ENCODE measurements around the gene CDH4. TPM values are rescaled to one million over a fixed set of nuclear protein-coding genes. Genes with fewer than 3 reads are reported as not detected.

The CDH4 gene
- total RNA-seq, 1 donor from 2014 or later: 2.9 TPM

- peaks cover 2% of the 10 kb centered on the region for H3K27me3 ChIP-seq
- no peak overlapping the region for H2AFZ ChIP-seq (replicated peaks)
- H4K20me1 ChIP-seq (ENCODE audit: low read depth): no peaks in the 10 kb centered on the region
- no peaks in the 10 kb centered on the region for H3K9me3 ChIP-seq (ENCODE audit: low read depth)
- Mint-ChIP-seq H3K36me3 (peaks cover 8% of the 10 kb centered on the region), H3K27ac (no peak overlapping the region), H3K9me3 (peaks cover 7% of the 10 kb centered on the region), H3K4me1 (peaks cover 4% of the 10 kb centered on the region), H3K27me3 (ENCODE audit: insufficient read depth, low read depth) (no peaks in the 10 kb centered on the region), H3K4me3 (no peak overlapping the region)
- no peak overlapping the region for H3K4me3 ChIP-seq
- no peak for TF ChIP-seq EZH2 (IDR thresholded peaks at IDR 0.05)
- TF ChIP-seq CTCF (IDR thresholded peaks at IDR 0.05): no peak
- no peak for TF ChIP-seq EZH2phosphoT487 (IDR thresholded peaks at IDR 0.05)
- H3F3A ChIP-seq (ENCODE audit: low read depth): no peaks in the 10 kb centered on the region
- no peak for DNase-seq (ENCODE audit: low spot score)
- no peak overlapping the region for H3K9ac ChIP-seq
- H3K79me2 ChIP-seq (ENCODE audit: low read depth): no peaks in the 10 kb centered on the region
- no peaks in the 10 kb centered on the region for H3K4me1 ChIP-seq
- no peak overlapping the region for H3K4me2 ChIP-seq
- no peak overlapping the region for H3K27ac ChIP-seq
- no peaks in the 10 kb centered on the region for H3K36me3 ChIP-seq
Observed at GRCh38 chr20:61744691-61745396, 492.8 kb downstream of the CDH4 start.

- Histone ChIP-seq H3K9me3 (ENCODE audit: low read depth) (no peaks in the 10 kb centered on the region), H3K4me3 (no peak overlapping the region), H3F3A (ENCODE audit: low read depth) (no peaks in the 10 kb centered on the region), H3K4me2 (no peak overlapping the region), H3K27me3 (peaks cover 2% of the 10 kb centered on the region), H2AFZ (replicated peaks) (no peak overlapping the region), H3K79me2 (ENCODE audit: low read depth) (no peaks in the 10 kb centered on the region), H3K27ac (no peak overlapping the region), H3K36me3 (no peaks in the 10 kb centered on the region), H3K4me1 (no peaks in the 10 kb centered on the region), H4K20me1 (ENCODE audit: low read depth) (no peaks in the 10 kb centered on the region), H3K9ac (no peak overlapping the region)
- no peak overlapping the region for H3K27ac Mint-ChIP-seq
- no peaks in the 10 kb centered on the region for H3K27me3 Mint-ChIP-seq (ENCODE audit: insufficient read depth, low read depth)
- peaks cover 4% of the 10 kb centered on the region for H3K4me1 Mint-ChIP-seq
- no peak for DNase-seq (ENCODE audit: low spot score)
- H3K4me3 Mint-ChIP-seq: no peak overlapping the region
- TF ChIP-seq CTCF (IDR thresholded peaks at IDR 0.05) (no peak), EZH2phosphoT487 (IDR thresholded peaks at IDR 0.05) (no peak), EZH2 (IDR thresholded peaks at IDR 0.05) (no peak)
- peaks cover 8% of the 10 kb centered on the region for H3K36me3 Mint-ChIP-seq
- H3K9me3 Mint-ChIP-seq: peaks cover 13% of the 10 kb centered on the region
Observed at GRCh38 chr20:61745397-61746146, 493.5 kb downstream of the CDH4 start.

GRCh38 chr20:61746147-61746646, 494.1 kb downstream of the CDH4 start:
- DNase-seq (ENCODE audit: low spot score): no peak
- no peaks in the 10 kb centered on the region for H3K27me3 Mint-ChIP-seq (ENCODE audit: insufficient read depth, low read depth)
- no peak overlapping the region for H3K4me3 Mint-ChIP-seq
- Histone ChIP-seq H3K79me2 (ENCODE audit: low read depth) (no peaks in the 10 kb centered on the region), H3K36me3 (no peaks in the 10 kb centered on the region), H2AFZ (replicated peaks) (no peak overlapping the region), H3K27ac (no peak overlapping the region), H3K9ac (no peak overlapping the region), H3K4me2 (no peak overlapping the region), H4K20me1 (ENCODE audit: low read depth) (no peaks in the 10 kb centered on the region), H3K4me3 (no peak overlapping the region), H3K27me3 (peaks cover 2% of the 10 kb centered on the region), H3K4me1 (no peaks in the 10 kb centered on the region), H3K9me3 (ENCODE audit: low read depth) (no peaks in the 10 kb centered on the region), H3F3A (ENCODE audit: low read depth) (no peaks in the 10 kb centered on the region)
- H3K4me1 Mint-ChIP-seq: peaks cover 2% of the 10 kb centered on the region
- peaks cover 8% of the 10 kb centered on the region for H3K36me3 Mint-ChIP-seq
- no peak for TF ChIP-seq EZH2 (IDR thresholded peaks at IDR 0.05)
- TF ChIP-seq EZH2phosphoT487 (IDR thresholded peaks at IDR 0.05): no peak
- no peak for TF ChIP-seq CTCF (IDR thresholded peaks at IDR 0.05)
- no peak overlapping the region for H3K27ac Mint-ChIP-seq
- H3K9me3 Mint-ChIP-seq: peaks cover 18% of the 10 kb centered on the region

Measured in neural progenitor cell (in vitro differentiated cells).